Cardiac septum (tissue), 1 donor: Measurements from ENCODE around the gene RHOV. TPM values are rescaled to one million over a fixed set of nuclear protein-coding genes. Genes with fewer than 3 reads are reported as not detected.
"Not testable (repeated sequence)": the region's sequence is repeated elsewhere in the genome, so short reads cannot be mapped to it uniquely, and the experiment has no call there.

ENCODE experiments used
- DNase-seq: peaks from one replicate; pipeline ENCODE4 v3.0.0-alpha.2; 2020; ENCODE audit warnings: low spot score
- intact Hi-C: fragments of 100-400 bp; cut with DNase I; formaldehyde crosslinking; loops from one replicate; pipeline ENCODE4 v1.14.0; 2022
- total RNA-seq: library from RNA; stranded (reverse); fragmentation: NEBNext Ultra II Directional; extraction: Animal tissue kit (Norgen Biotek cat#: 25700); gene quantifications from one replicate; pipeline ENCODE4 v1.2.1, GENCODE V29; 2021
- donor health status: DM: no; HTN: no; CAD: no.

RHOV gene
- total RNA-seq, 1 donor from 2014 or later, result 0.13 TPM

GRCh38 chr15:40881351-40881750 lies 7.3 kb upstream of the RHOV start:
- intact Hi-C loops, result no loop called here
- DNase-seq, result no peak

GRCh38 chr15:40879609-40880008 lies 5.6 kb upstream of the RHOV start:
- no peak for DNase-seq
- intact Hi-C loops, result no loop called here

DNA sequence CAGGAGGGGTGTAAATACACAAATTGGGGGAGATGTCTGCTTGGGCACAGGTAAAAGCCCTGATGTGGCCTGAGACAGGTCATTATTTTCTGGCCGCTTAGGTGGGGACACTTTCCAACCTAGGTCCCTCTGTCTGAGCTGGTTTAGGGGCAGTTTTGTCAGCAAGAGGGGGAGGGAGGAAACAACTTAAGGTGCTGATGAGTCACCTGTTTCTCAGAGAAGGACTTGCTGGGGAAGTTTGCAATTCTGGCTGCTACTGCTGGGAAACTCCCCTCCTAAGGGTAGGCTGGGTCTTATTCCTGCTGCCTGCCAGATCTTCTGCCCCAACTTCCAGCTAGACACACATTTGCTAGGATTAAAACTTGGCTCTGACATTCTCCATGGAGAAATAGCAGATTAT lies 4.8 kb upstream of the RHOV start:
- intact Hi-C loops, result no loop called here
- no peak for DNase-seq

DNA sequence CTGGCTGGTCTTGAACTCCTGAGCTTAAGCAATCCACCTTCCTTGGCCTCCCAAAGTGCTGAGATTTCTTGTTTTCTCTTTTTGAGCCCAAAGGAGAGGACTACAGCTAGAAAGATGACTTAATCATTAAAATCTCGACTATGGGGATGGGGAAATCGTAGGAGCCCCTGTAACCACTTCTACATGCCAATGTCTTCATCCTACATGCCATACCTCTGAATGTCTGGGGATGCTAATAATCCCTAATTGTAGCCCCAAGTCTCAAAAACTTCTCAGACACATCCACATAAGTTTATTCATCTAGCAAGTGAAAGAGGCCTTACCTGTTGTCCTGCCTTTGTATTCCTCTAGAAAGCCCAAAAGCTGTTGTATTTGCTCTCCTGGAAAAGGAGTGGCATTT lies 3.7 kb upstream of the RHOV start:
- no peak for DNase-seq
- intact Hi-C loops, result no loop called here

DNA sequence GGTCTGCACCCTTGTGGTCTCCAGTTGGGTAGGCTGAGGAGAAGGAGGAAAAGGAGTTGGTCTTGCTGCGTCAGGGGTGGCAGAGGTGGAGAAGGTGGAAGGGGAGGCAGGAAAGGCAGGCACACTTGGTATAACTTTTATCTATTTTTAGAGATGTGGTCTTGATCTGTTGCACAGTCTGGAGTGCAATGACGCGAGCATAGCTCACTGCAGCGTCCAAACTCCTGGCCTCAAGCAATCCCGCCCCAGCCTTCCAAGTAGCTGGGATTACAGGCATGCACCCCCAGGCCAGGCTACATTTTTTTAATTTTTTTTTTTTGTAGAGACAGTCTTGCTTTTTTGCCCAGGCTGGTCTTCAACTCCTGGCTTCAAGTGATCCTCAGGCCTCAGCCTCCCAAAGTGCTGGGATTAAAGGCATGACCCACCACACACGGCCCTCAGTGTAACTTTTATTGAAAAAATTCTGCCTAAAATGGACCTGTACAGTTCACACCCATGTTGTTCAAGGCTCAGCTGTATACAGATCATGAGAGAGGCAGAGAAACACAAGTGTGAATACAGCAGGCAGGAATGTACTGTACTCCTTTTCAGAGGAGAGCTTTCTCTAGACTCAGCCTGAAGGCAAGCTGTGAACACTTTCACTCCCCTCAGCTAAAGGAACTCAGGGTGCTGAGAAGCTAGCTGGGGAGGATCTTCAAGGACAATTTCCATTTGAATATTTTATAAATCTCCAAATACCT lies 2.1 kb upstream of the RHOV start:
- intact Hi-C loops, result no loop called here
- no peak for DNase-seq

GRCh38 chr15:40872791-40873693 lies 992 bp downstream of the RHOV start:
- no peak for DNase-seq
- intact Hi-C loops, result no loop called here

DNA sequence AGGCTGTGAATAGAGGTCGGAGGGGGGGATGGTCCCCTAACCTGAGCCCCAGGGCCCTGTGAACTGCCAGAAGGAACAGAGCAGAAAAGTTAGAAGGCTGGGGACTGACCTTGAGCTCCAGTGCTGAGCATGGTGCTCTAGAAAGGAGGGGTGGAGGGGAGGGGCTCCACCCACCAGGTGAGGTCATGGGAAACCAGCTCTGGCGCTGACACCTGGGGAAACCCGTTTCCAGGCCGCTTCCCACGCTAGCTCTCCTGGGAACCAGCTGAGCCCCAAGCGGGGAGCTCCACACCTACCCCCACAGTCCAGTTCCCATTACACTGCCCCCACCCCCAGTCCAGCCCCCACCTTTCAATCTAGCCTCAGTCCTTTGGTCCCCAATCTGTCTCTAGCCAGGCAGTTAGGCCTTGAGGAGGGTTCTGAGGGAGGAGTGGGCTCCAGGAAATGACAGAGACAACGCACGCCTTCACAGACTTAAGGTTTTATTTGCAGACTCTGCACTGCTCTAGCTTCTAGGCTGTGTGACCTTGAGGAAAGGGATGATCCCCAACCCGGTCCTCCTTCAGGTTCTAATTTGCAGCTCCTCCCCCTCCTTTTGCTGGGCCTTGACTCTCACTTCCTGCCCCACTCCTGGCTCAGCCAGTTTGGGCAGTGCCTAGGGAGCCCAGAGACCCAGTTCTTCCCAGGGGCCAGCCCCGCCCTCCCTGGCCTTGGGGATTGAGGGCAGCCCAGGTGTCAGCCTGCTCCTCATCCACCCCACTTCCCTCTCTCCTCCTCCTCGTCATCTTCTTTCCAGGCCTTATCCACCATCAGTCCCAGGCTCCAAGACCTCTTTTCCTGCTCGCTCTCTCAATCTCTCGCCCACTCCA lies 2.1 kb downstream of the RHOV start:
- intact Hi-C loops, result no loop called here
- no peak for DNase-seq

DNA sequence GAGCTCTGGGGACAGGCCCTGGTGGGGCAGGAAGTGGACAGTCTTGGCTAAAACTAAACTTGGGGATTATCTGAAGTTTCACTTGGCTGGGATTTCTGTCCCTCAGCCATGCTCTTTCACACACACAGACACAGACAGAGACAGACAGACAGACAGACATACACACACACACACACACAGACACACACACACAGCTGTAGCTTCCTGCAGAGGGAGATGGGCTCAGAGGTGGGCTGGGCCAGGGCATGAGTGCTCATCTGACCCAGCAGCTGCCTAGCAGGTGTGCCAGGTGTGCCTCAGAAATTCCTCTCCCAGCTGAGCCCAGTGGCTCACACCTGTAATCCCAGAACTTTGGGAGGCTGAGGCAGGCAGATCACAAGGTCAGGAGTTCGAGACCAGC lies 3.3 kb downstream of the RHOV start:
- intact Hi-C loops, result no loop called here
- no peak for DNase-seq

- intact Hi-C loops, result no loop called here
- DNase-seq, result no peak
Measured at GRCh38 chr15:40869686-40870085, 4.3 kb downstream of the RHOV start.

- no peak for DNase-seq
- intact Hi-C loops, result no loop called here
Measured at GRCh38 chr15:40867199-40867598, 6.8 kb downstream of the RHOV start.

DNA sequence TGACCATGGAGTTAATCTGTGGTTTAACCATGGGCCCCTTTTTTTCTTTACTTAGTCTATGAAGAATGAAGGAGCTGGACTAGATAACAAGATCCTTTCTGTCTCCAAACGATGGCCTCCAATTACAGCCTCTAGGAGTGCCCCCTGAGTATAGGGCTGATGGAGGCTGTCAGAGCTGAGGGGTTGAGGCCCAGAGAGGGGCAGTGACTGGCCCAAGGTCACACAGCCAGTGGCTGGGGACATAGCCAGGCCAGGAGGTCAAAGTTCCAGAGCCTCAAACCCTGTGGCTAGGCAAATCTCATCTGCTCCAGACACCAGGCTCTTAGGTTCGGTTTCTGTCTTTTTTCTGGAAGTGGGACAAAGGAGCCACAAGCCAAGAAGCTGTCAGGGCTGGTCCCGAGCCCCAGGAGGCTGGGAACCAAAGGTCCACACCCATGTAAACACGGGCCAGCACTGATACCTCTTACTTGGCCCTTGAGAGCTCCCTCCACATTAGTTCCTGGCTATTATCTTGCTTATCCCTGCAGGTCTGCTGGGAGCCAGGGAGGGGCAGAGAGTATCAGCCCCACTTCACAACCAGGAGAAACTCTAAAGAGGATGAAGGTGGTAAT lies 10.3 kb downstream of the RHOV start:
- intact Hi-C loops, result no loop called here
- DNase-seq, result no peak

GRCh38 chr15:40861147-40861546 lies 12.9 kb downstream of the RHOV start:
- DNase-seq, intact Hi-C loops: not testable (repeated sequence)

GRCh38 chr15:40859206-40859851 lies 14.7 kb downstream of the RHOV start:
- intact Hi-C loops, result loop anchor here (10.0 kb wide), 1 partner anchor 325 kb away; no protein-coding TSS in a partner anchor
- DNase-seq, result no peak

DNA sequence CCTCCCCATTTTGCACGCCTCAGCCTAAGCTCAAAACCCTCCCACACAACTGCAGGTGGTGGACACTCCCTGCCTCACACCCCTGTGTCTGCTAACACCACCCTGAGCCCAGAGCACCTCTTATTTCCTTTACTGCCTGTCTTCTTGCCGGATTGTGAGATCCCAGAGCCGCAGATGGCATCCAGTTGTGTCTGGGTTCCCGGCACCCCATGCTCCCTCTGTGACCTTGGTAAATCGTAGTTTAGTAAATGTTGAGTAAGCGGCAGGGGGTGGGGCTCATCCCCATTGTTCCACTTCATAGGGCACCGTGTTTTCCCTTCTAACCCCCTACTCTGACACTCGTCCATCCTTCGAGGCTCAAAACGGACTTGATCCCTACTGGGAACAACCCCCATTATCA lies 15.3 kb downstream of the RHOV start:
- intact Hi-C loops, result loop anchor here (1.0 to 10.0 kb wide), 2 partner anchors 33 to 326 kb away; no protein-coding TSS in a partner anchor
- no peak for DNase-seq

- intact Hi-C loops, result loop anchor here (1.0 to 10.0 kb wide), 2 partner anchors 34 to 327 kb away; no protein-coding TSS in a partner anchor
- peak; percentile 90 for DNase-seq
Measured at GRCh38 chr15:40857601-40858341, 16.3 kb downstream of the RHOV start.

- no peak for DNase-seq
- intact Hi-C loops, result loop anchor here (10.0 kb wide), 1 partner anchor 328 kb away; no protein-coding TSS in a partner anchor
Measured at GRCh38 chr15:40856746-40857145, 17.3 kb downstream of the RHOV start.

GRCh38 chr15:40855706-40856234 lies 18.3 kb downstream of the RHOV start:
- intact Hi-C loops, result loop anchor here (10.0 kb wide), 1 partner anchor 329 kb away; no protein-coding TSS in a partner anchor
- no peak for DNase-seq

- intact Hi-C loops, result loop anchor here (10.0 kb wide), 1 partner anchor 331 kb away; no protein-coding TSS in a partner anchor
- no peak for DNase-seq
Measured at GRCh38 chr15:40854161-40854560, 19.9 kb downstream of the RHOV start.
